ENCODE data around the gene DDX59. TPM values are rescaled to one million over a fixed set of nuclear protein-coding genes. Genes with fewer than 3 reads are reported as not detected.

The DDX59 gene
- total RNA-seq, 1 donor from 2014 or later = 12.9 TPM

GRCh38 chr1:200692316-200692715, 22.6 kb upstream of the DDX59 start:
- TF ChIP-seq CTCF (IDR thresholded peaks at IDR 0.05; ENCODE audit: insufficient read depth, low read length, severe bottlenecking) = no peak
- no peaks in the 10 kb centered on the region for H3K27me3 ChIP-seq (ENCODE audit: control insufficient read depth, insufficient read depth, low read length)
- no peak for DNase-seq (ENCODE audit: low read depth)
- no peaks in the 10 kb centered on the region for H3K36me3 ChIP-seq (ENCODE audit: control insufficient read depth, insufficient read depth, low read length)
- no peak for FAIRE-seq
- H3K4me3 ChIP-seq (ENCODE audit: low read depth, low read length) = no peak overlapping the region

- no peaks in the 10 kb centered on the region for H3K36me3 ChIP-seq (ENCODE audit: control insufficient read depth, insufficient read depth, low read length)
- H3K4me3 ChIP-seq (ENCODE audit: low read depth, low read length) = no peak overlapping the region
- DNase-seq (ENCODE audit: low read depth) (no peak), FAIRE-seq (no peak)
- no peaks in the 10 kb centered on the region for H3K27me3 ChIP-seq (ENCODE audit: control insufficient read depth, insufficient read depth, low read length)
- TF ChIP-seq CTCF (IDR thresholded peaks at IDR 0.05; ENCODE audit: insufficient read depth, low read length, severe bottlenecking) = no peak
Measured at GRCh38 chr1:200686620-200687019, 16.9 kb upstream of the DDX59 start.

GRCh38 chr1:200684015-200684414, 14.3 kb upstream of the DDX59 start:
- DNase-seq (ENCODE audit: low read depth) (peak; percentile 99), FAIRE-seq (peak; percentile 93)
- TF ChIP-seq CTCF (IDR thresholded peaks at IDR 0.05; ENCODE audit: insufficient read depth, low read length, severe bottlenecking) = no peak
- no peaks in the 10 kb centered on the region for H3K36me3 ChIP-seq (ENCODE audit: control insufficient read depth, insufficient read depth, low read length)
- no peak overlapping the region for H3K4me3 ChIP-seq (ENCODE audit: low read depth, low read length)
- H3K27me3 ChIP-seq (ENCODE audit: control insufficient read depth, insufficient read depth, low read length) = no peaks in the 10 kb centered on the region

GRCh38 chr1:200683298-200683697, 13.6 kb upstream of the DDX59 start:
- DNase-seq (ENCODE audit: low read depth) (no peak), FAIRE-seq (no peak)
- TF ChIP-seq CTCF (IDR thresholded peaks at IDR 0.05; ENCODE audit: insufficient read depth, low read length, severe bottlenecking) = no peak
- H3K27me3 ChIP-seq (ENCODE audit: control insufficient read depth, insufficient read depth, low read length) = no peaks in the 10 kb centered on the region
- no peak overlapping the region for H3K4me3 ChIP-seq (ENCODE audit: low read depth, low read length)
- H3K36me3 ChIP-seq (ENCODE audit: control insufficient read depth, insufficient read depth, low read length) = no peaks in the 10 kb centered on the region

GRCh38 chr1:200681231-200681630, 11.5 kb upstream of the DDX59 start:
- no peak for FAIRE-seq
- Histone ChIP-seq H3K27me3 (ENCODE audit: control insufficient read depth, insufficient read depth, low read length) (no peaks in the 10 kb centered on the region), H3K36me3 (ENCODE audit: control insufficient read depth, insufficient read depth, low read length) (no peaks in the 10 kb centered on the region), H3K4me3 (ENCODE audit: low read depth, low read length) (no peak overlapping the region)
- no peak for DNase-seq (ENCODE audit: low read depth)
- no peak for TF ChIP-seq CTCF (IDR thresholded peaks at IDR 0.05; ENCODE audit: insufficient read depth, low read length, severe bottlenecking)

- FAIRE-seq = no peak
- Histone ChIP-seq H3K27me3 (ENCODE audit: control insufficient read depth, insufficient read depth, low read length) (no peaks in the 10 kb centered on the region), H3K36me3 (ENCODE audit: control insufficient read depth, insufficient read depth, low read length) (no peaks in the 10 kb centered on the region), H3K4me3 (ENCODE audit: low read depth, low read length) (no peak overlapping the region)
- no peak for TF ChIP-seq CTCF (IDR thresholded peaks at IDR 0.05; ENCODE audit: insufficient read depth, low read length, severe bottlenecking)
- DNase-seq (ENCODE audit: low read depth) = no peak
Measured at GRCh38 chr1:200676829-200677228, 7.1 kb upstream of the DDX59 start.
